NB4 (cell line): ENCODE results near the gene TIFAB.

Experiments
- DNase-seq: peaks from one replicate; pipeline ENCODE4 v3.0.0; 2010; ENCODE audit warnings: low read depth
- H3K4me3 ChIP-seq: one replicate; pipeline ENCODE4 v1.5.1; 2011; ENCODE audit warnings: mild to moderate bottlenecking, low read depth, low read length, moderate library complexity
- CTCF ChIP-seq: IDR thresholded peaks from one replicate; pipeline ENCODE4 v1.5.1; 2012; ENCODE audit warnings: low read depth, low read length
- MYC ChIP-seq: IDR thresholded peaks from 2 replicates; pipeline ENCODE4 v1.6.1; 2011; ENCODE audit warnings: low read depth, low read length
- POLR2A ChIP-seq: IDR thresholded peaks from 2 replicates; pipeline ENCODE4 v1.6.1; 2011; ENCODE audit warnings: mild to moderate bottlenecking; ENCODE audit not compliant: insufficient read length; ENCODE audit errors: extremely low read depth
- TF ChIP-seq, protein P1 (sequence below): IDR thresholded peaks from 2 replicates; pipeline ENCODE4 v1.6.1; 2011; ENCODE audit warnings: low read depth, low read length

Gene TIFAB

GRCh38 chr5:135440916-135441315, 11.2 kb downstream of the TIFAB start:
- H3K4me3 ChIP-seq = no peak overlapping the region
- TF ChIP-seq MYC (no peak), POLR2A (no peak), CTCF (no peak)
- TF ChIP-seq, protein P1, sequence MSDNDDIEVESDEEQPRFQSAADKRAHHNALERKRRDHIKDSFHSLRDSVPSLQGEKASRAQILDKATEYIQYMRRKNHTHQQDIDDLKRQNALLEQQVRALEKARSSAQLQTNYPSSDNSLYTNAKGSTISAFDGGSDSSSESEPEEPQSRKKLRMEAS = no peak
- no peak for DNase-seq

GRCh38 chr5:135439231-135440205, 12.6 kb downstream of the TIFAB start:
- DNase-seq = peak; percentile 56
- TF ChIP-seq POLR2A (no peak), CTCF (no peak), MYC (no peak)
- TF ChIP-seq, protein P1 = no peak
- no peak overlapping the region for H3K4me3 ChIP-seq

GRCh38 chr5:135438636-135439221, 13.4 kb downstream of the TIFAB start:
- no peak overlapping the region for H3K4me3 ChIP-seq
- TF ChIP-seq CTCF (no peak), POLR2A (no peak)
- TF ChIP-seq, protein P1 = no peak
- no peak for DNase-seq

DNA sequence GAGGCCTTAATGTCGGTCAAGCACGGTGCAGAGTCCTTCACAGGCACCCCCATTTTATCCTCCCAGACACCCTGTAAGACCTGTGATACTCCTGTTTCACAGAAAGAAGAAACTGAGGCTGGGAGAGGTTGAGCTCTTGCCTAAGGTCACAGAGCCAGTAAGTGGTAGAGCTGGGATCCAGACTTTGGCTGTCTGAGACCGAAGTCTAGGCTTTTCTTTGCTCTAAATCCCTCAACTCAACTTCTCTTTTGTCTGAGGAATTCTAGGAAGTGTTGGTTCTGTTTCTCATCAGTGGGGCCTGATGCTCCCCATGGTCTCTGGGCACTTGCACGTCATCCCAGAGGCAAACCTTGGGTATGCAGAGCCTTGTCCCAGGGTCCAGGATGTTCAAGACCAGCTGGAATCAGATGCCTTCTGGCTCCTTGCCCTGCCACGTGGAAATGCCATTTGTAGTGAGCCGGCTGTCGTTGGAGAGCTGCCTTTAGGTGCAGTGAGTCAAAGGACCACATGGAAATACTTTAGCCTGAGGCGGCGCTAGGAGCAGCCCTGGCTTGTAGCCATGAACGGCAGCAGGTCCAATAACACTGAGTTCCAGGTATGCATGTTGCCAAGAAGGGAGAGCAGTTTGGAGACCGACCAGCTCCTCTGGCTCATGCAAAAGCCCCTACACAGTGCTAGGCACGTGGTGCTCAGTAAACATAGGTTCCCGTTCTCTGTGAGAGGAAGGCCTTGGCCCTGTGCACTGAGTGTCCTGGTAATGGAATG, 14.2 kb downstream of the TIFAB start:
- no peak for DNase-seq
- no peak overlapping the region for H3K4me3 ChIP-seq
- TF ChIP-seq CTCF (no peak), POLR2A (no peak), MYC (no peak)
- TF ChIP-seq, protein P1 = no peak

DNA sequence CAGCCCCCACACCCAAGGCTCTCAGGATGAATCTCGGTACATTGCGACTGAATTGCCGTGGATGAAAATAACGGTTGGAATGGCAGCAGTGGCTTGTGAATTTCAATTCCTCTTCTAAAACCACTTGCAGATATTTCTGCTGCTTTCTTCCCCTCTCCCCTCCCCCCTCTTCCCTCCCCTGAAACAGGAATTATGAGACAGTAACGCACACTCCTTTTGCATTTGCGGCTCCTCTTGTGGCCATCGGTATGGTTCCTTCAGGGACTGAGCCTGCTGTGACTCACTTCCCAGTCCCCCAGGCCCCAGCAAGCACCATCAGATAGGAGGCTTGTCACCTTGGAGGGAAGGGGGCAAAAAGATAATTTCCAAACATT, 14.7 kb downstream of the TIFAB start:
- TF ChIP-seq POLR2A (no peak), MYC (no peak; the same call in 1 of the 2 replicates), CTCF (no peak)
- TF ChIP-seq, protein P1 = peak; percentile 22; the same call in 1 of the 2 replicates
- H3K4me3 ChIP-seq = peak overlapping the region; percentile 6
- peak; percentile 96 for DNase-seq
